Pancreas (tissue), 10 donors: ENCODE results near the gene LSAMP. TPM values are rescaled to one million over a fixed set of nuclear protein-coding genes. Genes with fewer than 3 reads are reported as not detected.

Experiments used
- ATAC-seq, 4 donors: fragments of 200-7000 bp; cut with Tn5 transposase; one replicate each; pipeline versions ENCODE4 v1.8.0 to v1.9.1; 2020; ENCODE audit warnings: mild to moderate bottlenecking in 4 of 4, moderate library complexity in 4 of 4
- DNase-seq, 6 donors: peaks; one replicate each; pipeline ENCODE4 v3.0.0-alpha.2; 2020
- FAIRE-seq: peaks from 2 replicates; lab custom pipeline; 2012; peaks lifted over from hg19 to GRCh38; lab: Jason Lieb, UNC
- H3K27ac ChIP-seq, 4 donors: fragments of 200-600 bp; sonication (generic); 1 replicate in 3 of 4; 2 replicates in 1 of 4; pipeline versions ENCODE4 v1.5.0 to v1.8.0; 2020
- H3K27me3 ChIP-seq, 4 donors: fragments of 200-600 bp; one replicate each; pipeline ENCODE4 v1.8.0; 2021
- H3K36me3 ChIP-seq, 3 donors: fragments of 200-600 bp; sonication (generic) in 1 of 3; one replicate each; pipeline versions ENCODE4 v1.5.0 to v1.8.0; 2020 to 2021
- H3K4me1 ChIP-seq, 3 donors: fragments of 200-600 bp; one replicate each; pipeline ENCODE4 v1.8.0; 2021
- H3K4me3 ChIP-seq, 4 donors: fragments of 200-600 bp; sonication (generic) in 2 of 4; one replicate each; pipeline versions ENCODE4 v1.5.0 to v1.8.0; 2020 to 2021
- H3K9me3 ChIP-seq, 4 donors: fragments of 200-600 bp; one replicate each; pipeline ENCODE4 v1.8.0; 2021
- CTCF ChIP-seq, 4 donors: fragments of 200-600 bp; sonication (generic) in 3 of 4; IDR thresholded peaks; one replicate each; pipeline versions ENCODE4 v1.5.0 to v1.8.0; 2021; ENCODE audit warnings: antibody characterized with exemption in 4 of 4
- WGBS, 2 donors: extraction: QIAGEN DNeasy Blood & Tissue Kit; methylation state at CpG; one replicate each; pipeline ENCODE4 v1.1.7; 2013; 5-methylcytosine and 5-hydroxymethylcytosine counted together
- intact Hi-C, 3 donors: fragments of 100-400 bp; cut with DNase I; formaldehyde crosslinking; loops; one replicate each; pipeline versions ENCODE4 v1.11.1 to v1.14.2; 2022
- polyA plus RNA-seq, 2 donors: library from polyadenylated mRNA; stranded (reverse); fragments of 200-250 nt; gene quantifications; one replicate each; pipeline ENCODE4 v1.2.3, GENCODE V29; 2013
- total RNA-seq, 6 donors: library from RNA; stranded (reverse); fragmentation: NEBNext Ultra II Directional in 4 of 6; extraction: Animal tissue kit (Norgen Biotek cat#: 25700) in 4 of 6; gene quantifications; one replicate each; pipeline versions ENCODE4 v1.2.1 to v1.2.4, GENCODE V29; 2021 to 2023
- donor health status: healthy with polysubstance abuse.
- donor health status: DM: no; HTN: no; CAD: no; lungs with moderate emphysema.
- donor health status: DM: no; HTN: no; CAD: no.
- donor health status: control.
- donor health status: control.
- donor health status: Bipolar disorder and iron deficiency.
- donor health status: DM: yes; HTN: yes; CAD: no.
- donor health status: DM: no; HTN: no; CAD: no.
- donor health status: DM: no; HTN: no; CAD: no.
- donor health status: DM: yes; HTN: yes; CAD: no.

The LSAMP gene
- total and polyA plus RNA-seq, 8 donors: 0.51 to 5.5 (median 1.5) TPM

DNA sequence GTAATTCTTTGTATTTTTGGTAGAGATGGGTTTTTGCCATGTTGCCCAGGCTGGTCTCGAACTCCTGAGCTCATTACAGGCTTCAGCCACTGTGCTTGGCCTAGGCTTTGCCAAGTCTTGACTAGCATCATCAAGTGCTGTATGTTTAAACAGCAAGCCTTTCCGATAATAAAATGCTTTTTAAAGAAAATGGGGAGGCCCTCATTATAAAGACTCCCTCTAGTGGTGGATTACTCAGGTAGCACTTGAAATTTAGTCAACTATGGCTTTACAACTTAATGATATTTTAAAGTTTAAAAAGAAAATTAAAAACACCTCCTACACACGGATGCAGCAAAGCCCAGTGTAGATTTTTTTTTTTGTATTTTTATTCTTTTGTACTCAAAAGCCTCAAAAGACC, 608.3 kb downstream of the LSAMP start:
- no peaks in the 10 kb centered on the region for H3K27me3 ChIP-seq
- intact Hi-C loops: no loop called here
- H3K4me3 ChIP-seq: no peak overlapping the region
- H3K36me3 ChIP-seq: no peaks in the 10 kb centered on the region
- H3K4me1 ChIP-seq: no peaks in the 10 kb centered on the region
- FAIRE-seq (no peak), DNase-seq (no peak), ATAC-seq (peak in 3 of 4 donors; percentile 31 to 47 (median 35))
- no peak overlapping the region for H3K27ac ChIP-seq
- WGBS, 2 donors: 42% methylated on average over 3 of the region's 3 CpGs
- H3K9me3 ChIP-seq: no peaks in the 10 kb centered on the region
- TF ChIP-seq CTCF (IDR thresholded peaks at IDR 0.05): peak in 3 of 4 donors; percentile 28 to 48 (median 46)

DNA sequence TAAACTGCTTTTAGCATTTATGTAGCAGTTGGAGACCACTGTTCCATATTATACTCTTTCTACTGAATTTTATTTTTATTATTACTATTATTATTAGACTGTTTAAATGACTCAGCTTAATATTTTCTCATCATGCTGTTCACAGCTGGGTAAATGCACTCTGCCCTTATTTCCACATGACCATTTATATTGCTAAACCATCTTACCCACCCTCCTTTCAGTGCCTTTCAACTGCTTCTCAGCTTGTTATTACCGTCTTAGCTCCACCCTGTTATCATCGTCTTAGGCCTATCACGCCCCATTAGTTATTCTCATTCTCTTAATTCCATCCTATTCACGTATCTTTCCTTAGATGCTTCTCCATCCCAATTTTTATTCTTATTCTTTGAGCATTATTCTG, 609.3 kb downstream of the LSAMP start:
- DNase-seq (no peak), FAIRE-seq (no peak)
- no peaks in the 10 kb centered on the region for H3K4me1 ChIP-seq

DNA sequence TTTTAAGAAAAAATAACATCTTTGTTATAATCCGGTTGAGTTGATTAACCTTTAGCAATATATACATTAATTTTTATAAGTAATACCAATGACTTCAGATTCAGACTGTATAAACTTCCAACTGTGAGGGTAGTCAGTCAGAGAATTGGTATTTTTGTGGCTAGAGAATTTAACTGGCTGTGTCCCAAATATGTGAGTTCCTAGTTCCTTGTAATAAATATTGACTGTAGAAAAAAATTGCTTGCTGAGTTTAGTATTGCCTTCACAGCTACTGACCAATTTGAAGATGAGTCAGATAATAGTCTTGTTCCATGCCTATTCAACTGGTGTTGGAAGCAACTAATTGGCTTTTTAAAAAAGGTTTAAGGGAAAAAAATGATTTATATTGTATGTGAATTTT, 611.2 kb downstream of the LSAMP start:
- Histone ChIP-seq H3K36me3 (no peaks in the 10 kb centered on the region), H3K4me1 (no peaks in the 10 kb centered on the region), H3K27ac (no peak overlapping the region), H3K9me3 (no peaks in the 10 kb centered on the region), H3K4me3 (no peak overlapping the region), H3K27me3 (no peaks in the 10 kb centered on the region)
- DNase-seq: no peak
- intact Hi-C loops: no loop called here
- WGBS, 2 donors: 94 to 99% methylated on average over 1 of the region's 1 CpG
- no peak for TF ChIP-seq CTCF (IDR thresholded peaks at IDR 0.05)
- no peak for FAIRE-seq
- ATAC-seq: no peak

More for the DNA sequence above, 609.3 kb downstream of the LSAMP start:
- H3K27me3 ChIP-seq: no peaks in the 10 kb centered on the region
- WGBS, 2 donors: 93 to 96% methylated on average over 4 of the region's 4 CpGs
- no peak overlapping the region for H3K27ac ChIP-seq
- no peak overlapping the region for H3K4me3 ChIP-seq
- intact Hi-C loops: no loop called here
- TF ChIP-seq CTCF (IDR thresholded peaks at IDR 0.05): no peak
- no peak for ATAC-seq
- no peaks in the 10 kb centered on the region for H3K36me3 ChIP-seq
- no peaks in the 10 kb centered on the region for H3K9me3 ChIP-seq

DNA sequence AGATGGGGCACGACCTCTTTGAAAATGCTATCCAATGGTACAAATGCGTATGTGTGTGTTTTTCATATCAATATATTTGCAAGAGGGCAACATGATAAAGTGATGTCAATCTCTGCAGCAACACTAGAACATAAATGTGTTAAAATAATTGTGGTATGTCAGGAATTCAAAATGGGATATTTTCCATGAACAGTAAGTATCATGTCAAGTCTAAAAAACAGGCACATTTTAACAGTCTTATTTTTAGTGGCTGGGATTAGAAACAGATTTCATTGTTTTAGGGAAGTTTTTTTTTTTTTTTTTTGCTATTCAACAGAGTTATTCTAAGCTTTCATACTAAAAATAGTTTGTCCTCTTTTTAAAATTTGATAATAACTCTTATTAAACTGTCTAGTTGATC, 612.2 kb downstream of the LSAMP start:
- Histone ChIP-seq H3K27me3 (no peaks in the 10 kb centered on the region), H3K27ac (no peak overlapping the region), H3K9me3 (no peaks in the 10 kb centered on the region), H3K36me3 (no peaks in the 10 kb centered on the region), H3K4me1 (no peaks in the 10 kb centered on the region), H3K4me3 (no peak overlapping the region)
- no peak for DNase-seq
- intact Hi-C loops: no loop called here
- no peak for TF ChIP-seq CTCF (IDR thresholded peaks at IDR 0.05)
- 42 to 61% methylated on average over 2 of the region's 2 CpGs for WGBS, 2 donors
- ATAC-seq: no peak
- no peak for FAIRE-seq

GRCh38 chr3:115832265-115832664, 613.0 kb downstream of the LSAMP start:
- 67 to 72% methylated on average over 3 of the region's 3 CpGs for WGBS, 2 donors
- H3K9me3 ChIP-seq: no peaks in the 10 kb centered on the region
- FAIRE-seq (no peak), ATAC-seq (no peak), DNase-seq (no peak)
- no peak overlapping the region for H3K27ac ChIP-seq
- no peaks in the 10 kb centered on the region for H3K27me3 ChIP-seq
- no peak for TF ChIP-seq CTCF (IDR thresholded peaks at IDR 0.05)
- H3K36me3 ChIP-seq: no peaks in the 10 kb centered on the region
- H3K4me3 ChIP-seq: no peak overlapping the region
- intact Hi-C loops: no loop called here
- no peaks in the 10 kb centered on the region for H3K4me1 ChIP-seq
